Measurements from ENCODE around the gene TNFRSF4.

TNFRSF4 gene

DNA sequence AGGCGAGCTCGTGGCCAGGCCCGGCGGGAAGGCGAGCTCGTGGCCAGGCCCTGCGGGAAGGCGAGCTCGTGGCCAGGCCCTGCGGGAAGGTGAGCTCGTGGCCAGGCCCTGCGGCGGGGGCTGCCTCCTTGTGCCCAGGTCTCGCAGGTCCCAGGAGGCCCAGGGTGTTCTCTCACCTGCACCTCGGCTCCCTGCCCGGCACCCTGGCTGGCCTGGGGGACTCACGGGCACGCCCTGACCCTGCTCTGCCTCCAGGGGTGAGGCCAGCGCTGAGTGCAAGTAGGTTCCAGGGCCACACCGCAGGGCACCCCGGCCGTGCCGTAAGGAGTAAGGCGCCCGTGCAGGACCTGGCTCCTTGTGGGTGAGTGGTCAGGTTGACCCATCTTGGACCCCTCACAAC lies 13.4 kb upstream of the TNFRSF4 start:
- no peak overlapping the region for H3K4me3 ChIP-seq (ENCODE audit: low read depth, low read length)
- DNase-seq (ENCODE audit: low read depth): no peak
- TF ChIP-seq MYC (IDR thresholded peaks at IDR 0.05; ENCODE audit: low read depth, low read length) (no peak), POLR2A (IDR thresholded peaks at IDR 0.05; ENCODE audit: extremely low read depth, insufficient read length) (no peak)
- TF ChIP-seq, protein P1, sequence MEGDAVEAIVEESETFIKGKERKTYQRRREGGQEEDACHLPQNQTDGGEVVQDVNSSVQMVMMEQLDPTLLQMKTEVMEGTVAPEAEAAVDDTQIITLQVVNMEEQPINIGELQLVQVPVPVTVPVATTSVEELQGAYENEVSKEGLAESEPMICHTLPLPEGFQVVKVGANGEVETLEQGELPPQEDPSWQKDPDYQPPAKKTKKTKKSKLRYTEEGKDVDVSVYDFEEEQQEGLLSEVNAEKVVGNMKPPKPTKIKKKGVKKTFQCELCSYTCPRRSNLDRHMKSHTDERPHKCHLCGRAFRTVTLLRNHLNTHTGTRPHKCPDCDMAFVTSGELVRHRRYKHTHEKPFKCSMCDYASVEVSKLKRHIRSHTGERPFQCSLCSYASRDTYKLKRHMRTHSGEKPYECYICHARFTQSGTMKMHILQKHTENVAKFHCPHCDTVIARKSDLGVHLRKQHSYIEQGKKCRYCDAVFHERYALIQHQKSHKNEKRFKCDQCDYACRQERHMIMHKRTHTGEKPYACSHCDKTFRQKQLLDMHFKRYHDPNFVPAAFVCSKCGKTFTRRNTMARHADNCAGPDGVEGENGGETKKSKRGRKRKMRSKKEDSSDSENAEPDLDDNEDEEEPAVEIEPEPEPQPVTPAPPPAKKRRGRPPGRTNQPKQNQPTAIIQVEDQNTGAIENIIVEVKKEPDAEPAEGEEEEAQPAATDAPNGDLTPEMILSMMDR (IDR thresholded peaks at IDR 0.05; ENCODE audit: low read depth, low read length): no peak
- TF ChIP-seq, protein P2, sequence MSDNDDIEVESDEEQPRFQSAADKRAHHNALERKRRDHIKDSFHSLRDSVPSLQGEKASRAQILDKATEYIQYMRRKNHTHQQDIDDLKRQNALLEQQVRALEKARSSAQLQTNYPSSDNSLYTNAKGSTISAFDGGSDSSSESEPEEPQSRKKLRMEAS (IDR thresholded peaks at IDR 0.05; ENCODE audit: low read depth, low read length): no peak

DNA sequence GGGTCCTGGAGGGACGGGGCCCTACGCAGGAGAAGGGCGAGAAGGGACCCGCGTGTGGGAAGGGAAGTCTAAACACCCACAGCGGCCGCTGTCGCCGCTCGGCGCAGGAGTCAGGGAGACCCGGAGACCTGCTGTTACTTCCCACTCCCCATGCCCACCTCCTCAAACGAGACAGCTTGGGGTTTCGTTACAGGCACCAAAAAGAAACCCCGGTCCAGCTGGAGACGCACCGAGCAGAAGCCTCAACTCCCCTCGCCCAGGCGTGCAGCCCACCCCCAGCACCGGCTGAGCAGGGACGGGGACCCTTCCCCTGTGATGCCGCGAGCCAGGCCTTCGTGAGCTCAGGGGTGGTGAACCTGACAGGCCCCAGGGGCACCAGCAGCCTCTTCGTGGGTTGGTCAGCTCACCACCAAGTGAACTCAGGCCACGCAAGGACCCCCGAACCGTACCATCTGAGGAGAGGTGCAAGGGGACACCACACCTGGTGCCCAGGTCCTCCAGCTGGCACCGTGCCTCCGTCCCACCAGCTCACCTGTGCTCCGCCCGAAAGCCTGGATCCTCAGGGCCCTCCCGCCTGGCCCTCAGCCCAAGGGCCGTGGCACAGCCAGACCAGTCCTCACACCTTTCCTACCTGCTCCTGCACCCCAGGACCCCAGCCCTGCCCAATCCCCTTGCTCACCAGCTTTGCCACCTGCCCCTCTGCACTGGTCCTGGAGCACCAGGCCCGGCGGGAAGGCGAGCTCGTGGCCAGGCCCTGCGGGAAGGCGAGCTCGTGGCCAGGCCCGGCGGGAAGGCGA lies 12.8 kb upstream of the TNFRSF4 start:
- no peak overlapping the region for H3K4me3 ChIP-seq (ENCODE audit: low read depth, low read length)
- TF ChIP-seq, protein P2 (IDR thresholded peaks at IDR 0.05; ENCODE audit: low read depth, low read length): no peak
- TF ChIP-seq, protein P1 (IDR thresholded peaks at IDR 0.05; ENCODE audit: low read depth, low read length): no peak
- TF ChIP-seq POLR2A (IDR thresholded peaks at IDR 0.05; ENCODE audit: extremely low read depth, insufficient read length) (no peak), MYC (IDR thresholded peaks at IDR 0.05; ENCODE audit: low read depth, low read length) (no peak)
- no peak for DNase-seq (ENCODE audit: low read depth)

DNA sequence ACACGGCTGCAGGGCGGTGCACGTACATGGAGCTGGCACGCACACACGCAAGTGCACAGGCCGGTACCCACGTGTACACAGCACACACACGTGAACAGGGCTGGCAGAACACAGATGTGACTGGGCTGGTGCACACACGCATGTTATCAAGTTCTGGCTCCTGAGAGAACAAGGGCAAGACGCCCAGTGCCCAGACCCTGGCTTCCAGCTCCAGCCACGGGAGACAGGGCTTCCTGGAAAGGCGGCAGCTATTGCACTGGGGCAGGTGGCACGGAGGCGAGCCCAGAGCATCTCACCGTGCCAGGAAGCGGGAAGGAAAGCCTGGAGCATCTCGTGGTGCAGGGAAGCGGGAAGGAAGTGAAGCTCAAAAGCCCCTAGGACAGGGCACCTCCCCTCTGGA lies 12.0 kb upstream of the TNFRSF4 start:
- DNase-seq (ENCODE audit: low read depth): no peak
- TF ChIP-seq POLR2A (IDR thresholded peaks at IDR 0.05; ENCODE audit: extremely low read depth, insufficient read length): no peak
- no peak for TF ChIP-seq MYC (IDR thresholded peaks at IDR 0.05; ENCODE audit: low read depth, low read length)
- TF ChIP-seq, protein P2 (IDR thresholded peaks at IDR 0.05; ENCODE audit: low read depth, low read length): no peak
- TF ChIP-seq, protein P1 (IDR thresholded peaks at IDR 0.05; ENCODE audit: low read depth, low read length): no peak
- no peak overlapping the region for H3K4me3 ChIP-seq (ENCODE audit: low read depth, low read length)

DNA sequence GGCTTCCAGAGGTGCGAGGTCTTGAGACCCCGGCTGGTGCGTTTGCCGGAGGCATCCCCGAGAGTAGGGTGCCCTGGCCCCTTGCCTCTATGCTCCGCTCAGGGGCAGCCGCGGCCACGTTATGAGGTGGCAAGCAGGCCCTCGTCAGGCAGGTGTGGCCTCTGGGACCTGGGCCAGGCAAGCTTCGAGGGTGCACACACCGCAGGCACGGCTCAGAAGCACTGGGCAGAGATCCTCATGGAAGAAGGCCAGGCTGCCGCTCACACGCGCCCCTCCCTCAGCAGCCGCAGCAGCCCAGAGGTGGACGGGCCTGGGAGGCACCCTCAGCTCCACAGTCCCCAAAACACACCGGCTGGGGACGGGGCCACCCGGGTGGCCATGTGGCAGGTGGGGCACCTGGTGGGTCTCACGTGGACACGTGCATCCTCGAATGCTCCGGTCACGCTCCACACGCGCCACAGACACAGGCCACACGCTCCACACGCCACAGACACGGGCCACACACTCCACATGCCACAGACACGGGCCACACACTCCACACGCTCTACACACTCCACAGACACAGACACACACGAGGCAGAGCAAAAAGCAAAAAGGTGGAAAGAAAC lies 11.4 kb upstream of the TNFRSF4 start:
- DNase-seq (ENCODE audit: low read depth): no peak

DNA sequence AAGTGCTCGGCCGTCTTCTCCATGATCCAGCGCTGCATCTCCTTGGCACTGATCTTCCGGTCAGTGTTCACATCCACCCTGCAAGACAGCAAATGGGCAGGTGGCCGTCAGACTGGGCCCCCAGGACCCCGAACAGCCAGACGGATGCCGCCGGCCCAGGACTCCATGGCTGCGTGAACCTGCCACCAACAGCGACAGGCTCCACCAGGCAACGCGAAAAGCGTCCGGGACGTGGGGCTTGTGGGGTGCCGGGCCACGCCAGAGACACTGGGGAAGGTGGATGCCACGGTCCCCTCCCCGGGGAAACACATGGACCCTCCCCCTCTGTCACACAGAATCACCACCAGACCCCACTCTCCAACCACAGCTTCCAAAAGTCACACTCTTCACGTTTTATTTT lies 9.9 kb upstream of the TNFRSF4 start:
- no peak for TF ChIP-seq MYC (IDR thresholded peaks at IDR 0.05; ENCODE audit: low read depth, low read length)
- TF ChIP-seq, protein P2 (IDR thresholded peaks at IDR 0.05; ENCODE audit: low read depth, low read length): no peak
- no peak for TF ChIP-seq POLR2A (IDR thresholded peaks at IDR 0.05; ENCODE audit: extremely low read depth, insufficient read length)
- TF ChIP-seq, protein P1 (IDR thresholded peaks at IDR 0.05; ENCODE audit: low read depth, low read length): no peak
- DNase-seq (ENCODE audit: low read depth): no peak
- no peak overlapping the region for H3K4me3 ChIP-seq (ENCODE audit: low read depth, low read length)

More for the DNA sequence above, 11.4 kb upstream of the TNFRSF4 start:
- TF ChIP-seq, protein P1 (IDR thresholded peaks at IDR 0.05; ENCODE audit: low read depth, low read length): no peak
- no peak for TF ChIP-seq POLR2A (IDR thresholded peaks at IDR 0.05; ENCODE audit: extremely low read depth, insufficient read length)
- no peak for TF ChIP-seq MYC (IDR thresholded peaks at IDR 0.05; ENCODE audit: low read depth, low read length)
- TF ChIP-seq, protein P2 (IDR thresholded peaks at IDR 0.05; ENCODE audit: low read depth, low read length): no peak
- H3K4me3 ChIP-seq (ENCODE audit: low read depth, low read length): no peak overlapping the region

Data from NB4 (cell line).